NCI-H1105 treated with DMSO at 0.1 percent for 48 hours (cell line): ENCODE data around the gene SPTB.
"Not testable (repeated sequence)": the region's sequence is repeated elsewhere in the genome, so short reads cannot be mapped to it uniquely, and the experiment has no call there.

Source experiments
- DNase-seq: peaks from one replicate; lab custom pipeline; 2025; lab: John Stamatoyannopoulos, UW

SPTB gene

DNA sequence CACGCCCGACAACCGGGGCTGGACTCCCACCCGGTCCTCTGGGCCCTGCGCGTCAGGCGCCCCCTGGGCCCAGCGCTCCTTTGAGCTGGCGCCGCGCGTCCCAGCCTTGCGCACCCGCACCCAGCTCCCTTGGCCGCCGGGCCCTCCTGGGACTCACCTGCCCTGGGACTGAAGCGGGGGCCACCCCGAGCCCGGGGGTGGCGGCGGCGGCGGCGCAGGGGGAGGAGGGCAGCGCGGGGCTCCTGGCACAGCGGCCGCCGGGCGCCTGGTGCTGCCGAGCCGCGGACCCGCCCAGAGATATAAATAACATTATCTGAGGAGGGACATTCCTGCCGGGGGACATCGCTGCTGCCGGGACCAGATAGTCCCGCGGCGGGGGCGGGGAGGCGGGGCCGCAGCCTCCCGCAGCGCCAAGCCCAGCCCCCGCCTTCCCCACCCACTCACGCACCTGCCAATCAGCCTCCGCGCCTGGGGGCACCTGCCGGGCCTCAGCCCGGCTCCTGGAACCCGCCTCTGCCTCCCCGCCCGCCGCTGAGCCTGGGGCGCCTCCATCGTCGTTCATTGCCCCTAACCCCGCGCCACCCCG lies at the start of gene SPTB:
Gene SPTB, minus strand, starts transcription at position 273 of the 586 bp plus-strand sequence. CDS start 56,813 bp downstream, outside the sequence.
- DNase-seq: peak; percentile 78

- no peak for DNase-seq
Measured at GRCh38 chr14:64929014-64929359, 49.3 kb upstream of the SPTB start.

- no peak for DNase-seq
Measured at GRCh38 chr14:64928239-64929013, 48.7 kb upstream of the SPTB start.

- no peak for DNase-seq
Measured at GRCh38 chr14:64927031-64927430, 47.3 kb upstream of the SPTB start.

- no peak for DNase-seq
Measured at GRCh38 chr14:64926398-64926995, 46.8 kb upstream of the SPTB start.

- DNase-seq: no peak
Measured at GRCh38 chr14:64923015-64923414, 43.3 kb upstream of the SPTB start.

- DNase-seq: no peak
Measured at GRCh38 chr14:64920465-64920864, 40.8 kb upstream of the SPTB start.

DNA sequence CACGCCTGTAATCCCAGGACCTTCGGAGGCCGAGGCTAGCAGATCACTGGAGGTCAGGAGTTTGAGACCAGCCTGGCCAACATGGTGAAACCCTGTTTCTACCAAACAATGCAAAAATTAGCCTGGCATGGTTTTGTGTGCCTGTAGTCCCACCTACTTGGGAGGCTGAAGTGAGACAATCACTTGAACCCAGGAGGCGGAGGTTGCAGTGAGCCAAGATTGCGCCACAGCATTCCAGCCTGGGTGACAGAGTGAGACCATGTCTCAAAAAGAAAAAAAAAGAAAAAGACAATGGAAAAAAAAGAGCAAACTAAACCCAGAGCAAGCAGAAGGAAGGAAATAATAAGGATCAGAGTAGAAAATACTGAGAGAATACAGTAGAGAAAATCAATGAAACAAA lies 39.9 kb upstream of the SPTB start:
- DNase-seq: no peak

DNA sequence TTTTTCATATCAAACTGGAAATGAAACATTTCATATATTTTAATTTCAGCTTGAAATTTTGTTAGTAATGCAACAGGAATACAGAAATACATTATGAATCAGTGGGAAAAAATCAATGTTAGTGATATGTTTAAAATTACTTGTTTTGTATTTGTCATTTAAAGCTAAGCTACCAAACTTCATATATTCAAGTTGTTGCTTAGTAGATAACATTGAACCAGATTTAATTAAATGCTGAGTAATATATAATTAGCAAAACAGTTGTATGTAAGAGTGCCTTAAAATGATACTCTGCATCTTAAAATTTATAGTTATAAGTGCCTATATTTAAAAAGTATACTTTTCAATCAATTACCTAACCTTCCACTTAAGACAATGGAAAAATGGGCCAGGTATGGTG lies 39.5 kb upstream of the SPTB start:
- no peak for DNase-seq

DNA sequence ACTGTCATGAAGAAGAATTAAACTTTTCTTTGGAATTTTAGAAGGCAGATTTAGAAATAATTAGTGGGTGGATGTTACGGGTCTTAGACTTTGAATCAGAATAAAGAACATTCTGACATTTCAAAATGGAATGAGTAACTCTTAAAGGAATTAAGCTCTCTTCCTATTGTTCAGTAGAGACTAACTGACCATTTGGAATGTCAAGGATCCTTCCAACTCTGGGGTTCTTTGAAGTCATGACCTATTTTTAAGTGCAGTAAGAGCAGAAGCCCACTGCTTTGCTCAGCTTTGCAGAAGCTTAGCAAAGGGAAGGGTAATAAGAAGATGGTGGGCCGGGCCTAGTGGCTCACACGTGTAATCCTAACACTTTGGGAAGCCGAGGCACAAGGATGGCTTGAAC lies 38.5 kb upstream of the SPTB start:
- no peak for DNase-seq

GRCh38 chr14:64915797-64916196 lies 36.1 kb upstream of the SPTB start:
- DNase-seq: no peak

DNA sequence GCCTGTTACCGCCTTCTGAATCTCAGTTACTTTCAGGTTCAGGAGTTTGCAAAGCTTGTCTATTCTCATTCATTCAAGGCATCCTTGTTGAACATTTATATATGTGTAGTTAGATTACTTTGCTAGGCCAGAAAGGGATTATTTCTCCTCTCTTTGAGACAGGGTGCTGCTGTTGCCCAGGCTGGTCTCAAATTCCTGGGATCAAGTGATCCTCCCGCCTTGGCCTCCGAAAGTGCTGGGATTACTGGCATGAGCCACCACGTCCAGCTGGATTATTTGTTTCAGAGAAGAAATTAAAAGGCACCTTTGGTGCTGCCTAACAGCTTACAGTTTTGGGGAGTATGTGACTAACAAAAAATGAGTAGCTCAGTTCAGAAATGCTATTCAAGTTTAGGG lies 35.3 kb upstream of the SPTB start:
- DNase-seq: no peak

GRCh38 chr14:64914237-64915028 lies 34.7 kb upstream of the SPTB start, which contains the start of gene CHURC1:
CHURC1 (plus strand) TSS chr14:64914455; CDS start chr14:64914496, 41 bp downstream.
- DNase-seq: peak; percentile 99

DNA sequence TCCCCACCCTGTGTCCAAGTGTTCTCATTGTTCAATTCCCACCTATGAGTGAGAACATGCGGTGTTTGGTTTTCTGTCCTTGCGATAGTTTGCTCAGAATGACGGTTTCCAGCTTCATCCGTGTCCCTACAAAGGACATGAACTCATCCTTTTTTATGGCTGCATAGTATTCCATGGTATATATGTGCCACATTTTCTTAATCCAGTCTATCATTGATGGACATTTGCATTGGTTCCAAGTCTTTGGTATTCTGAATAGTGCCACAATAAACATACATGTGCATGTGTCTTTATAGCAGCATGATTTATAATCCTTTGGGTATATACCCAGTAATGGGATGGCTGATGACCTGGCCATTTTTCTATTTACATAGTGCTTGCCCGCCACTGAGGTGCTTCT lies 33.8 kb upstream of the SPTB start:
- not testable (repeated sequence) for DNase-seq

DNA sequence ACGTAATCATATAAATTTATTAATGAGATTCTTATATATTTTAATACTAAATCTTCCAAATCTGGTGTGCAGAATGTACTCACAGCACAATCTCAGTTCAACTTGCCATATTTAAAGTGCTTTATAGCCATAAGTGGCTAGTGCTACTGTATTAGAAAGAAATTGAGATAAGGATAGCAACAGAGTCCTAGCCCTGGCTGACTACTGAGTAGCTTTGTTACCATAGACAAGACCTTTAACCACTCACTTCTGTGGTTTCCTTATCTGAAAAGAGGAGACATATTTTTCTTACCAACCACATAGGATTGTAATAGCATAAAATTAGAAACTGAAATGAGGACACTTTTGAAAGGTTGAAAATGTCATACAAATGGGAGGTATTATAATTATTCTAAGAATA lies 32.6 kb upstream of the SPTB start:
- no peak for DNase-seq

GRCh38 chr14:64910847-64911495 lies 31.3 kb upstream of the SPTB start:
- DNase-seq: no peak

DNA sequence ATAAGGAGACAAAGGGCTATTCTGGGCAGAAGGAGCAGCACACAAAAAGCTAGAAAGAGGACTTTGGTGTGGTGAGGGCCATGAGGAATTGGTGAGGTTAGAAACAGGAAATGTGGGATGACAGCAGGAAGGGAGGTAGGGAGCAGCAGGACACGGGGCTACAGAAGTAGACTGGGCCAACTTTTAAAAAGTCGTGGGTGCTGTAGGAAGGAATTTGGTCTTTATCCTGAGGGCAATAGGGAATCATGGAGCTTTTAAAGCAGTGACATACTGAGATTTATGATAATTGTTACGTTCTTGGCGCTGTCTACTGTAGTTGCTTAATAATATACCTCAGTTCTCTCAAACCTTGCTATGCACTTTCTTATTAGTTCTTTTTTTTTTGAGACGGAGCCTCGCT lies 26.3 kb upstream of the SPTB start:
- no peak for DNase-seq

DNA sequence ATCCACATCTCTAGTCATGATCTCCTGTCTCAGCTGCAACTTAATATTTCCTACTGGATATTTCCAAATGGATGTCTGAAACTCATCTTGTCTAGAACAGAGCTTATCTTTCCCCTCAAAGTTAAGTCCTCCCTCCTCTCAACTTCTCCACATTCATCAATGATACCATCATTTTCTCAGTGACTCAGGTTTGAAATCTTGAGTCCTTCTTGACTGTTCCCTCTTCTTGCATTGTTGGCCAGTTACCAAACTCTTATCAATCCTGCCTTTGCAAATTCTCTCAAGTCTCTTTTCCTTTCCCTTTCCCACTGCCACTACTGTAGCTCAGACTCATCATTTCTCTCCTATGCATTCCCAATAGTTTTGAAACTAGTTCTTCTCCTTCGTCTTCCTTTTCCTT lies 20.3 kb upstream of the SPTB start:
- no peak for DNase-seq

GRCh38 chr14:64891839-64892375 lies 12.2 kb upstream of the SPTB start:
- peak; percentile 67 for DNase-seq

GRCh38 chr14:64891173-64891838 lies 11.6 kb upstream of the SPTB start:
- no peak for DNase-seq

- DNase-seq: no peak
Measured at GRCh38 chr14:64889352-64889751, 9.6 kb upstream of the SPTB start.
